ENCODE data around the gene KCNK3. TPM values are rescaled to one million over a fixed set of nuclear protein-coding genes. Genes with fewer than 3 reads are reported as not detected.
"Not testable (repeated sequence)": the region's sequence is repeated elsewhere in the genome, so short reads cannot be mapped to it uniquely, and the experiment has no call there.

Gene KCNK3
- total RNA-seq, 1 donor from 2014 or later: 9.1 TPM

- DNase-seq (ENCODE audit: low spot score): no peak
These were observed 63.8 kb downstream of the KCNK3 start for GRCh38 chr2:26756337-26756736.

DNA sequence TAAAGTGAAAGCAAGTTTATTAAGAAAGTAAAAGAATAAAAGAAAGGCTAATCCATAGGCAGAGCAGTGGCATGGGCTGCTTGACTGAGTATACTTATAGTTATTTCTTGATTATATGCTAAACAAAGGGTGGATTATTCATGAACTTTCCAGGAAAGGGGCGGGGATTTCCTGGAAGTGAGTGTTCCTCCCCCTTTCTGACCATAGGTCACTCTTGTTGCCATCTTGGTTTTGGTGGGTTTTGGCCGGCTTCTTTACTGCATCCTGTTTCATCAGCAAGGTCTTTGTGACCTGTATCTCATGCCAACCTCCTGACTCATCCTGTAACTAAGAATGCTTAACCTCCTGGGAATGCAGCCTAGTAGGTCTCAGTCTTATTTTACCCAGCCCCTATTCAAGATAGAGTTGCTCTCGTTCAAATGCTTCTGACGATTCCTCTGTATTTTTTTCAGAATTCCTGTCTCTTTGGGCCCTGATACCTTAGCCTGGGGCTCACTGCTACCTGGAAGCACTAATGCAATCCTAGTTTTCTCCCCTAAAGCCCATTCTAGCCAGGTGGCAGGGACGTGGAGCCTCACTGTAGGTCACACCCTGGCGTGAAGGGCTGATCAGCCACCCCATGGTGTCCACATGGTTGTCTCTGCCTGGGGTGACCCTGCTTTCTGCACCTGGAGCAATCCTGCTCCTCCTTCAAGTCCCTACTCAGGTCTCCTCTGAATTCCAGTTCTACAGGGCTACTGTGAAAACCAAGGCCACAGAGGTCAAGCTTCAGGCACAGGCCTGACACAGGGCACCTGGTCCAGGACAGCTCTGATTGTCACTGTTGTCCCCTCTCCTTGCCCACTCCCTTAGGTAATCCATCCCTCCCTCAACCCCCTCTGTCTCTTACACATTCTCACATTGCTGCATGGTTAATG lies 65.6 kb downstream of the KCNK3 start:
- peak; percentile 70 for DNase-seq (ENCODE audit: low spot score)

DNA sequence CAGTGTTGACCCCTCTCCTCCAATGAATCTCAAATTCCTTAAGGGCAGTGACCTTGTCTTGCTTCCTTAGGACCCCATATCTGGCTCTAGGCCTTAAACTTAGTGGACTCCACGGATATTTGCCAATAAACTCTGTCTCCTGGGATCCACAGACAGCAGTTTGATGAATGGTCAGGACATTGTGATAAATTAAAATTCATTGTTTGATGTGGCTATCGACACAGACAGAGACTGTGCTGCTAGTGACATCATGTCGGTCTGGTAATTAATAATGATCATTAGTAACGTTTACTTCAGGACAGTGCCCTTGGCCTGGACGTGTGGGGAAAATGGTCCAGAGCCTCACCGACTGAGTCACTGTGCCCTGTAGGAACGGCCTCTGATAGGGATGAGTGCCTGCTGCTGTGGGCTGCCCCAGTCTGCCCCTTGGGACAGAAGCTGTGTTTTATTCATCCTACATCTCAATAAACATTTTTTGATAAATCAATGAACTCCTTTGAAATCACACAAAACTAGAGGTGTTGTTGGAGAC lies 66.3 kb downstream of the KCNK3 start:
- DNase-seq (ENCODE audit: low spot score): no peak

- no peak for DNase-seq (ENCODE audit: low spot score)
These were observed 67.3 kb downstream of the KCNK3 start for GRCh38 chr2:26759845-26760244.

- DNase-seq (ENCODE audit: low spot score): not testable (repeated sequence)
These were observed 68.5 kb downstream of the KCNK3 start for GRCh38 chr2:26760991-26761390.

DNA sequence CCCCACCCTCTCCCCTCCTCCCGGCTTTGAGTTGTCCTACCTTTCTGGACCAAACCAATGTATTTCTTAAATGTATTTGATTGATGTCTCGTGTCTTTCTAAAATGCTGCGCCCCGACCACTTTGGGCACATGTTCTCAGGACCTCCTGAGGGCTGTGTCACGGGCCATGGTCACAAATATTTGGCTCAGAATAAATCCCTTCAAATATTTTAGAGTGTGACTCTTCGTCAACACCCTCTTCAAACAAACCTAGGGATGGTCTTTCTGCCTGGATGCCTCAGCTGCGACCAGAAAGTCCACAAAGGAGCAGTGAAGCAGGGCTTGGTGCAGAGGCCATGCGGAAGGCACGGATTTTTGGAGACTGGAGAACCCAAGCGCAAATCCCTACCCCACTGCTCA lies 70.5 kb downstream of the KCNK3 start:
- no peak for DNase-seq (ENCODE audit: low spot score)

GRCh38 chr2:26764078-26764887 lies 71.8 kb downstream of the KCNK3 start, which contains the start of gene SLC35F6:
Gene SLC35F6, plus strand, starts transcription at chr2:26764284. Its CDS starts 66 bp downstream, at chr2:26764350.
- peak; percentile 82 for DNase-seq (ENCODE audit: low spot score)

DNA sequence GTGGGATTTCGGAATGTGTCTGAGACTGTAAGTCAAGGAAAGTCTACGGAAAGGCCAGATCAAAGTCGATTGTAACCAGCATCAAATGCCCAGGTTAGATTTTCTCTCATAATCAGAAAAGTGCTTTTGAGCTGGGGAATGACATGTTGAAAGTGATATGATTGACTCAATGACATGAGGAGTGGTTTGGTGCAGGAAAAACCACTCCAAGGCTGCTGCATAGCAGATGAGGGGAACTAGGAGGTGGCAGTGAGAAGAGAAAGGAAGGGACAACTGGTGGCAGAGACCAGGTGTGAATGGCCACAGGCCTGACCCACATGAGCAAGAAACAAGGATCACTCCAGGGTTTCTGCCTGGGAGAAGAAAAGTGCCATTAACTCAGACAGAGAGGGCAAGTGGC lies 72.4 kb downstream of the KCNK3 start:
- no peak for DNase-seq (ENCODE audit: low spot score)

DNA sequence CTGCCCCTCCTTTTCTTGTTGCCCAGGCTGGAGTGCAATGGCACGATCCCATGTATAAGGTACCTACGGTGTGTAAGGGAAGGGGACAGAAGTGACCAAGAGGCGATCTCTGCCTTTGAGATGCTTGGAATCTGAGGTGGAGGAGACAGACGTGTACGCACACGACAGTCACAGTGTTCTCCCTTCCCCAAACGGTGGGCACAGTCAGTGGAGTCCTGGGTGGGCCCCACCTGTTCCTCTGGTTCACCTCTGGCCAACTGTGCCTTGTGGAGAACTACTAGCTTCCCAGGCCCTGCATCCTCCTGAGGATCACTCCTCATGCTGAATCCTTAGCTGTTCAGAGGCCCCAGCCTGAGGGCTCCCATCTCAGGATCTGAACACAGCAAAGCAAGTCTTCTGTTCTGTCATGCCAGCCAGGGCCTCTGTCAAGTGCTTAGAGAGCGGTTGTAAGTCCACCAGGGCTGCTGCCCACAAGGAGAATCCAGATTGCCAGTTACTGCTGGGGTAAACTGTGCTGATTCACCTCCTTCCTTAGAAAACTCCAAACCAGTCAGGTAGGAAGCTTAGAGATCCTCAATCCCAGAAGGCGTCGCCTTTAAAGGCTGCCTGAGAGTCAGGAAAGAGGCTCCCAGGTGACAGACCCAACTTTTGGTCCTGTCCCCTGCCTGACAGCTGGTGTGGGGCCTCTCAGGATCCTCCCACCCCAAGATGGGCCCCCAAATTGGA lies 73.1 kb downstream of the KCNK3 start:
- no peak for DNase-seq (ENCODE audit: low spot score)

- DNase-seq (ENCODE audit: low spot score): no peak
These were observed 74.6 kb downstream of the KCNK3 start for GRCh38 chr2:26767129-26767528.

DNA sequence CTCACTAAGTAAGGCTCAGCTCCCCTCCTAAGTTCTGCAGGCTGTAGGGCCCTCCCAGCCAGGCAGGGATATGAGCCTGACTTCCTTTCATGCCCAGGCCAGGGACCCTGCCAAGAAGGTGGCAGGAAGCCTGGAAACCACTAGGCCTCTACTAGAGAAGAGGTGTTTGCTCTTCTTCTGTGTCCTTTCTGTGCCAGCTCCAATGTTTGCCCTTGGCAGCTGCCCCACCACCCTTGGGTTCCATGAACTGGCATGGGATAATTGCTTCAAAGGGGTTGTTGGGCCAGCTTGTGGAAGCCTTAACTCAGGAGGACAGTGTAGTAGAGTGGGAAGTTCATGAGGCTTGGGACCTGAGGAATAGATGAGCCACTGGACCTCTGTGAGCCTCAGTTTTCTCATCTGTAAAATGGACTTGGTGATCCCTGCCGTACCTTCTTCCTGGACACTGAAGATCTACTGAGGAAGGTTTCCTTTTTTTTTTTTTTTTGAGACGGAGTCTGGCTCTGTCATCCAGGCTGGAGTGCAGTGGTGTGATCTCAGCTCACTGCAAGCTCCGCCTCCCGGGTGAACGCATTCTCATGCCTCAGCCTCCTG lies 75.5 kb downstream of the KCNK3 start:
- DNase-seq (ENCODE audit: low spot score): no peak

DNA sequence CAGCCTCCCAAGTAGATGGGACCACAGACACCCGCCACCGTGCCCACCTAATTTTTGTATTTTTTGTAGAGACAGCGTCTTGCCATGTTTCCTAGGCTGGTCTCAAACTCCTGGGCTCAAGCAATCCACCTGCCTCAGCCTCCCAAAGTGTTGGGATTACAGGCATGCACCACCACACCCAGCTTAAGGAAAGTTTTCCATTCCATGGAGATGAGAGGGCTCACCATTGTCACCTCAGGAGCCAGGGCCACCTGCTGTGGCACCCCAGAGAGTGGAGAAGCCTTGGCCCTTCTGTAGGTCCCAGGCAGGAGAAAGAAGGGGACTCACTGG lies 76.2 kb downstream of the KCNK3 start:
- DNase-seq (ENCODE audit: low spot score): no peak

GRCh38 chr2:26769089-26769761 lies 76.7 kb downstream of the KCNK3 start:
- peak; percentile 84 for DNase-seq (ENCODE audit: low spot score)

DNA sequence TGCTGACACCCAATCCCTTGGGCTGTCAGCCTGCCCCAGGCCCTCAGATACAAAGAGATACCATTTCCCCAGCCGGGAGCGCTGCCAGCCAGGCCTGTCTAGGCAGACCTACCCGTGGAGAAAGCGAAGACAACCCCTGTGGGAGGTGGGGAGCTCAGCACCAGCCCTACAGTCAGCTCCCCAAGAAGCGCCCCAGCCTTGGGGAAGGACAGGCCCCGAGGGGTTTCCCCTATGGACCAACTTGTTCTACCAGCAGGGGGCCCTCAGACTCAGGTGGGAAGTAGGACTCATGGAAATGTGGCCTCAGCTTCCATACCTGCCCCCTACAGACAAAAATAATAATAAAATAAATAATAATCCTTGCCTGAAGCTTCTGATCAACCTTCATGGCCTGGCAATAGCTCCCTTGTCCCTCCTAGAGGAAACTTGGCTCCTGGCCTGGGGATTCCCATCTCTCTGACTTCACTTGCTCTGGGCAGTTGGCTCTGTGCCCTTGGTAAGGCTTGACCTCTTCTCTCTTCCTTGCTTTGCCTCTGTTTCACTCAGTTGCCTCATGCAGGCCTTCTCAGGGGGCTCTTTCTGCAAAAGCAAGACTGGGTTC lies 78.6 kb downstream of the KCNK3 start:
- DNase-seq (ENCODE audit: low spot score): peak; percentile 82

GRCh38 chr2:26772064-26773001 lies 79.8 kb downstream of the KCNK3 start:
- peak; percentile 95 for DNase-seq (ENCODE audit: low spot score)

DNA sequence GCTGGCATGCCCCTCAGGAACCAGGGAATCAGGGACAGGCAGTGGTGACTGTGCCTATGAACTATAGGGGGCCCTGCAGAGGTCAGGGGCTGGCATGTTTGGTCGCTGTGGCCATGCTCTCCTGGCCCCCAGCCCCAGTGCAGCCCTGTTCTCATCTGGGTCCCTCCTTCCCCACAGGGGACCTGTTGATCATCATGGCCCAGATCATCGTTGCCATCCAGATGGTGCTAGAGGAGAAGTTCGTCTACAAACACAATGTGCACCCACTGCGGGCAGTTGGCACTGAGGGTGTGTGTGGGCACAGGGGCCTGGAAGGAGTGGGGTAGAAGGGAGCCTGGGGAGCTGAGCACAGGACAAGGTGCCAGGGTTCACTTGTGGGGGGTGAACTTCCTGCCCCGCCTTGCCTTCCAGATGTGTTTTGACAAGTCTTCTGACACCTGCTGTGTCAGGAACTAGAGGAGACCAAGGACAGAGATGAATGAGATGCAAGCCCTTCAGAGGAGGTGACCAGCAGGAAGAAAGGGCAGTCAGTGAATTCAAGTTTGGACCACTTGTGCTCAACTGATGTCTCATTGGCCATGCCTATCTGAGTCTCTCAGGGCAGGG lies 83.8 kb downstream of the KCNK3 start:
- DNase-seq (ENCODE audit: low spot score): no peak

DNA sequence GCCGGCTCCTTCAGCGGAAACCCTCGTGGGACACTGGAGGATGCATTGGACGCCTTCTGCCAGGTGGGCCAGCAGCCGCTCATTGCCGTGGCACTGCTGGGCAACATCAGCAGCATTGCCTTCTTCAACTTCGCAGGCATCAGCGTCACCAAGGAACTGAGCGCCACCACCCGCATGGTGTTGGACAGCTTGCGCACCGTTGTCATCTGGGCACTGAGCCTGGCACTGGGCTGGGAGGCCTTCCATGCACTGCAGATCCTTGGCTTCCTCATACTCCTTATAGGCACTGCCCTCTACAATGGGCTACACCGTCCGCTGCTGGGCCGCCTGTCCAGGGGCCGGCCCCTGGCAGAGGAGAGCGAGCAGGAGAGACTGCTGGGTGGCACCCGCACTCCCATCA lies 85.6 kb downstream of the KCNK3 start:
- no peak for DNase-seq (ENCODE audit: low spot score)

- DNase-seq (ENCODE audit: low spot score): no peak
These were observed 86.0 kb downstream of the KCNK3 start for GRCh38 chr2:26778507-26778906.

DNA sequence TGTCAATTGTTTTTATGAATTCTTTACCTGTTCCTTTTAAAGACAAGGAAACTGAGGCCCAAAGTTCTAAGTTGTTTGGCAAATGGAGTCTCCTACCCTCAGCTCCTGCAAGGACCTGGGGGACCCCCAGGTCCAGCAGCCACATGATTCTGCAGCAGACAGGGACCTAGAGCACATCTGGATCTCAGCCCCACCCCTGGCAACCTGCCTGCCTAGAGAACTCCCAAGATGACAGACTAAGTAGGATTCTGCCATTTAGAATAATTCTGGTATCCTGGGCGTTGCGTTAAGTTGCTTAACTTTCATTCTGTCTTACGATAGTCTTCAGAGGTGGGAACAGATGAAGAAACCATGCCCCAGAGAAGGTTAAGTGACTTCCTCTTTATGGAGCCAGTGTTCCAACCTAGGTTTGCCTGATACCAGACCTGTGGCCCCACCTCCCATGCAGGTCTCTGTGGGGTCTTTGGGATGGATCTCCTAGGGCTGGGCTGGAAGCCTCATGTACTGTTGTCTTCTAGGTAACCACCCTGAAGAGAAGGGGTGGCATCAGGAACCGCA lies 87.8 kb downstream of the KCNK3 start:
- no peak for DNase-seq (ENCODE audit: low spot score)

Data from mucosa of gallbladder (tissue), 1 donor.